Brain microvascular endothelial cell (primary cell): ENCODE data around the gene ESPN.

ENCODE experiments used
- DNase-seq: peaks from one replicate; pipeline ENCODE4 v3.0.0-alpha.2; 2020
- H3K27ac ChIP-seq: fragments of 250-450 bp; sonication (Bioruptor Pico); 2 replicates; pipeline ENCODE4 v1.5.1; 2020; ENCODE audit warnings: mild to moderate bottlenecking, moderate library complexity
- H3K27me3 ChIP-seq: fragments of 250-450 bp; sonication (Bioruptor Pico); replicated peaks from 2 replicates; pipeline ENCODE4 v1.5.1; 2020; ENCODE audit warnings: mild to moderate bottlenecking
- H3K36me3 ChIP-seq: fragments of 250-450 bp; sonication (Bioruptor Pico); replicated peaks from 2 replicates; pipeline ENCODE4 v1.5.1; 2020; ENCODE audit warnings: mild to moderate bottlenecking
- H3K4me3 ChIP-seq: 2 replicates; pipeline ENCODE4 v1.5.1; 2011; ENCODE audit warnings: low read depth, mild to moderate bottlenecking, control low read depth, low read length, moderate library complexity
- CTCF ChIP-seq: IDR thresholded peaks from 2 replicates; pipeline ENCODE4 v1.5.1; 2011; ENCODE audit warnings: low read depth, mild to moderate bottlenecking, moderate library complexity, low read length, control low read depth, inconsistent platforms; ENCODE audit errors: missing control alignments
- in situ Hi-C: cut with HindIII; loops from 2 replicates; pipeline ENCODE4 v1.10.0; 2017; ENCODE audit warnings: low sequenced_read_pairs, low pct_ligation_motif_present

Gene ESPN

GRCh38 chr1:6418668-6419396, 5.7 kb upstream of the ESPN start:
- in situ Hi-C loops: no loop called here
- no peak for DNase-seq
- Histone ChIP-seq H3K27me3 (peaks cover 66% of the 10 kb centered on the region), H3K27ac (no peak overlapping the region), H3K36me3 (no peaks in the 10 kb centered on the region), H3K4me3 (no peak overlapping the region)
- no peak for TF ChIP-seq CTCF

GRCh38 chr1:6419397-6419803, 5.2 kb upstream of the ESPN start:
- in situ Hi-C loops: no loop called here
- no peak for TF ChIP-seq CTCF
- no peak overlapping the region for H3K27ac ChIP-seq
- no peaks in the 10 kb centered on the region for H3K36me3 ChIP-seq
- H3K4me3 ChIP-seq: no peak overlapping the region
- H3K27me3 ChIP-seq: peaks cover 72% of the 10 kb centered on the region
- DNase-seq: no peak

GRCh38 chr1:6419804-6420453, 4.6 kb upstream of the ESPN start, which contains the start of gene HES2:
Gene HES2, minus strand, starts transcription at chr1:6419919. Its CDS starts 99 bp downstream, at chr1:6419820.
- Histone ChIP-seq H3K27me3 (peaks cover 75% of the 10 kb centered on the region), H3K27ac (no peak within 1 kb of the TSS), H3K36me3 (no peaks in the 10 kb centered on the region), H3K4me3 (no peak within 1 kb of the TSS)
- in situ Hi-C loops: no loop called here
- no peak for DNase-seq
- no peak for TF ChIP-seq CTCF

GRCh38 chr1:6420454-6421042, 4.0 kb upstream of the ESPN start:
- Histone ChIP-seq H3K27ac (no peak overlapping the region), H3K27me3 (peaks cover 77% of the 10 kb centered on the region), H3K4me3 (no peak overlapping the region), H3K36me3 (no peaks in the 10 kb centered on the region)
- in situ Hi-C loops: no loop called here
- DNase-seq: no peak
- TF ChIP-seq CTCF: no peak

GRCh38 chr1:6421266-6421665, 3.3 kb upstream of the ESPN start:
- Histone ChIP-seq H3K27ac (no peak overlapping the region), H3K27me3 (peaks cover 79% of the 10 kb centered on the region), H3K36me3 (no peaks in the 10 kb centered on the region), H3K4me3 (no peak overlapping the region)
- DNase-seq: no peak
- TF ChIP-seq CTCF: no peak
- in situ Hi-C loops: no loop called here
